Transverse colon (tissue), 4 donors: ENCODE results near the gene ACVR1B. TPM values are rescaled to one million over a fixed set of nuclear protein-coding genes. Genes with fewer than 3 reads are reported as not detected.

Experiments
- DNase-seq: peaks from one replicate; pipeline ENCODE4 v3.0.0-alpha.2; 2019
- H3K27ac ChIP-seq, 4 donors: fragments of 200-600 bp; sonication (generic); 2 replicates each; pipeline ENCODE4 v1.5.1; 2016 to 2018; ENCODE audit warnings: inconsistent platforms in 4 of 4
- H3K27me3 ChIP-seq: fragments of 200-600 bp; sonication (generic); 2 replicates; pipeline ENCODE4 v1.5.1; 2017; ENCODE audit warnings: inconsistent platforms
- H3K36me3 ChIP-seq, 4 donors: fragments of 200-600 bp; sonication (generic); 2 replicates each; pipeline ENCODE4 v1.5.1; 2017 to 2019; ENCODE audit warnings: inconsistent platforms in 4 of 4
- H3K4me1 ChIP-seq, 4 donors: fragments of 200-600 bp; sonication (generic); 2 replicates each; pipeline ENCODE4 v1.5.1; 2017 to 2020; ENCODE audit warnings: inconsistent platforms in 4 of 4
- H3K4me3 ChIP-seq, 4 donors: fragments of 200-600 bp; sonication (generic); 1 replicate in 1 of 4; 2 replicates in 3 of 4; pipeline versions ENCODE4 v1.5.1 to v1.6.1; 2017 to 2019; ENCODE audit warnings: inconsistent platforms in 4 of 4
- H3K9me3 ChIP-seq, 2 donors: fragments of 200-600 bp; sonication (generic); 2 replicates each; pipeline ENCODE4 v1.5.1; 2017 to 2019; ENCODE audit warnings: inconsistent platforms in 2 of 2
- EP300 ChIP-seq: sonication (generic); formaldehyde crosslinking; IDR thresholded peaks from one replicate; pipeline ENCODE4 v1.6.1; 2017; ENCODE audit warnings: antibody characterized with exemption, low read depth
- POLR2A ChIP-seq: fragments of 450-650 bp; IDR thresholded peaks from one replicate; pipeline ENCODE4 v1.6.1; 2016; ENCODE audit warnings: antibody characterized with exemption, mild to moderate bottlenecking, moderate library complexity
- POLR2AphosphoS5 ChIP-seq, 3 donors: sonication (generic); formaldehyde crosslinking; IDR thresholded peaks; one replicate each; pipeline ENCODE4 v1.6.1; 2016; ENCODE audit warnings: antibody characterized with exemption in 3 of 3
- WGBS, 2 donors: methylation state at CpG; one replicate each; pipeline ENCODE4 v1.1.5; 2018; ENCODE audit warnings: low coverage in 1 of 2; 5-methylcytosine and 5-hydroxymethylcytosine counted together
- in situ Hi-C, 4 donors: fragments of 200-750 bp; cut with MboI; loops; one replicate each; pipeline versions ENCODE4 v1.15.0 to v1.15.1; 2017; ENCODE audit warnings: low sequenced_read_pairs in 3 of 4, low pct_ligation_motif_present in 1 of 4, low pct_unique_long_range_greater_than_20kb in 1 of 4
- intact Hi-C: fragments of 100-400 bp; cut with DNase I; formaldehyde crosslinking; loops from one replicate; pipeline ENCODE4 v1.15.1; 2023; ENCODE audit warnings: low total_unique reads
- total RNA-seq, 4 donors: library from RNA; depleted of rRNA; stranded (reverse); fragments of >200 nt; gene quantifications; one replicate each; pipeline ENCODE4 v1.1.0, GENCODE V29; 2016
- TF ChIP-seq, protein P1 (sequence below), 5 experiments: fragments of 200-600 bp in 3 of 5; fragments of 450-650 bp in 2 of 5; sonication (generic) in 3 of 5; IDR thresholded peaks; 1 replicate in 2 of 5; 2 replicates in 3 of 5; pipeline ENCODE4 v1.5.1; 2016 to 2017; ENCODE audit warnings: antibody characterized with exemption in 5 of 5, inconsistent platforms in 3 of 5, mild to moderate bottlenecking in 2 of 5, moderate library complexity in 1 of 5

ACVR1B gene
- total RNA-seq, 4 donors from 2014 or later = 22.5 to 96.9 (median 68.7) TPM

DNA sequence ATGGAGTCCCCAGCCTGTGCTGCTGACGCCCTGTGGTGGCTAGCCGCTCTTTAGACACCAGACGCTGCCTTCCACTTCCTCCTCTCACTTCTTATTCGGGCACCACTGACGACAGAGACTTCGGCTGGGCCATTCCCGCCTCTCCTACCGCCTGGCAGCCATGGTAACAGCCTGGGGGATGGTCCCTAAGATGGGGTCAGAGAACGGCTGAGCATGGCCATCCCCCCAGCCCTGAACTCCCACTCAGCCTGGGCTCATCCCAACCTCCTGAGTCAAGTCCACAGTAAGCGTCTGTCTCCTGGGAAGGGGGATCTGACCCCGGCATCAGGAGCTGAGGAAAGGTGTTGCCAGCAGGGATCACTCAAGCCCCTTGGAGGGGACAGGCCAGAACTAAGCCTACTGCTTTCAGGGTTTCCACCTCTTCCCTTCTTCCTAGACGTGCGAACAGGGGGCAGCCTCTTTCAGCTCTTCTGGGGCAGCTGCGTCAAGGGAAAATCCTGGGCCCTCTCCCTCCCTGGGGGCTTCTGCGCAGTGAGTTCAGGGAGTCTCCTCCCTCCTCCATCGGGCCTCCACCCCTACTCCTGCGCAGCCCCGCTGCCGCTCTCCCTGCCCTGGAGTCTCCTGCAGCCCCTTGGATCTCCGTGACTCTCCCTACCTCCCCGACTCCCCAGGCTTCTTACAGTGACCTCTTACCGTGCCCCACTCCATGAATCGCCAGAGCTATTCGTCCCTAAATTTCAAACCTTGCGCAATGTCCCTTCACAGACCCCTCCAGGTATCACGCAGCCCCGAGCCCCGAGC lies 54.6 kb downstream of the ACVR1B start:
- Histone ChIP-seq H3K4me1 (peaks cover 0 to 36% (median 19%) of the 10 kb centered on the region in 4 donors), H3K36me3 (no peaks in the 10 kb centered on the region), H3K27me3 (peaks cover 30% of the 10 kb centered on the region), H3K27ac (peak overlapping the region; percentile 10 to 91 (median 80)), H3K9me3 (no peaks in the 10 kb centered on the region), H3K4me3 (peak overlapping the region in 3 of 4 donors; percentile 30 to 70 (median 58))
- TF ChIP-seq, protein P1, sequence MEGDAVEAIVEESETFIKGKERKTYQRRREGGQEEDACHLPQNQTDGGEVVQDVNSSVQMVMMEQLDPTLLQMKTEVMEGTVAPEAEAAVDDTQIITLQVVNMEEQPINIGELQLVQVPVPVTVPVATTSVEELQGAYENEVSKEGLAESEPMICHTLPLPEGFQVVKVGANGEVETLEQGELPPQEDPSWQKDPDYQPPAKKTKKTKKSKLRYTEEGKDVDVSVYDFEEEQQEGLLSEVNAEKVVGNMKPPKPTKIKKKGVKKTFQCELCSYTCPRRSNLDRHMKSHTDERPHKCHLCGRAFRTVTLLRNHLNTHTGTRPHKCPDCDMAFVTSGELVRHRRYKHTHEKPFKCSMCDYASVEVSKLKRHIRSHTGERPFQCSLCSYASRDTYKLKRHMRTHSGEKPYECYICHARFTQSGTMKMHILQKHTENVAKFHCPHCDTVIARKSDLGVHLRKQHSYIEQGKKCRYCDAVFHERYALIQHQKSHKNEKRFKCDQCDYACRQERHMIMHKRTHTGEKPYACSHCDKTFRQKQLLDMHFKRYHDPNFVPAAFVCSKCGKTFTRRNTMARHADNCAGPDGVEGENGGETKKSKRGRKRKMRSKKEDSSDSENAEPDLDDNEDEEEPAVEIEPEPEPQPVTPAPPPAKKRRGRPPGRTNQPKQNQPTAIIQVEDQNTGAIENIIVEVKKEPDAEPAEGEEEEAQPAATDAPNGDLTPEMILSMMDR (IDR thresholded peaks at IDR 0.05) = no peak
- TF ChIP-seq EP300 (no peak), POLR2AphosphoS5 (IDR thresholded peaks at IDR 0.05) (peak in 1 of 3 donors; percentile 53), POLR2A (peak; percentile 12)
- 0 to 34% methylated on average over 5 to 28 of the region's 28 CpGs for WGBS, 2 donors
- in situ Hi-C loops (no loop called here), intact Hi-C loops (loop anchor here (2.0 kb wide), 1 partner anchor 17 kb away; no protein-coding TSS in a partner anchor)
- peak; percentile 75 for DNase-seq

GRCh38 chr12:52006726-52007157 lies 55.2 kb downstream of the ACVR1B start, which contains the start of gene TAMALIN:
TSS of gene TAMALIN (plus strand) at chr12:52006946. CDS start at chr12:52007020, 74 bp downstream.
- in situ Hi-C loops = no loop called here
- Histone ChIP-seq H3K27me3 (peaks cover 30% of the 10 kb centered on the region), H3K4me1 (peaks cover 0 to 36% (median 19%) of the 10 kb centered on the region in 4 donors), H3K4me3 (peak within 1 kb of the TSS; percentile 30 to 82 (median 64)), H3K36me3 (no peaks in the 10 kb centered on the region), H3K9me3 (no peaks in the 10 kb centered on the region), H3K27ac (peak within 1 kb of the TSS; percentile 78 to 91 (median 82))
- TF ChIP-seq, protein P1 (IDR thresholded peaks at IDR 0.05) = no peak
- TF ChIP-seq POLR2AphosphoS5 (IDR thresholded peaks at IDR 0.05) (peak; percentile 79 to 91 (median 90)), EP300 (no peak), POLR2A (peak; percentile 79)
- intact Hi-C loops = no loop called here
- peak; percentile 79 for DNase-seq
- 0% methylated on average over 28 of the region's 60 CpGs; no CpG with 5 or more reads in 1 of the 2 donors for WGBS, 2 donors

DNA sequence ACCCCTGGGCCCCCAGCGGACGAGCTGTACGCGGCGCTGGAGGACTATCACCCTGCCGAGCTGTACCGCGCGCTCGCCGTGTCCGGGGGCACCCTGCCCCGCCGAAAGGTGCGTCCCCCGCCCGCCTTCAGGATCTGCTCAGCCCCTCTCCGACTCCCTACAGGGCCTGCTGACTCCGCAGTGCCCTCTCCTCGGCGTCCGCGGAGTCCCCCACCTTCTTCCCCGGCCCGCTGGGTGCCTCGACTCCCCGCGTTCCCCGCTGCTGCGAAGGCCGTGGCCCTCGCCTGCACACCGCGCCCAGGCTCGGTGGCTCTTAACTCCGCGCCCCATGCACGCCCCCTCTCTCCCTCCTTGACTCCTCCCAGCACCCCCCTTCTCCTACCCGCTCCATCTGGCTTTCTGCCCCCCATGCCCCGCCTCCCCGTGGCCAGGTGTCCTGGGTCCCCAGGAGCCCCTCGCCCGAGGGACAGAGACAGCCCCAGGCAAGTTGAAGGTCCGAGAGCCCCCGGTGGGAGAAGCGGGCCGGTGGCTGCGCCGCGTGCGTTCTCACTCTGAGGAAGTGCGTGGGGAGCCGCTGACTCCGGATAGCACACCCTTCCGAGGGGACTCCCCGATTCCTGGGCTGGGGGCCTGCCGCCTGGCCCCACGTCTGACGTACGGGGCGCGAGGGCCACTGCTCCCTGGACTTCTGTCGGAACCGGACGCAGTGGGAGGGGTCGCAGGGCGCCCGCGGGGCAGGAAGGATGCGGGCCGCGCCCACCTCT lies 55.8 kb downstream of the ACVR1B start:
- Histone ChIP-seq H3K27me3 (peaks cover 30% of the 10 kb centered on the region), H3K9me3 (no peaks in the 10 kb centered on the region), H3K4me3 (peak overlapping the region; percentile 30 to 82 (median 64)), H3K27ac (peak overlapping the region; percentile 78 to 91 (median 82)), H3K4me1 (peaks cover 0 to 36% (median 19%) of the 10 kb centered on the region in 4 donors), H3K36me3 (no peaks in the 10 kb centered on the region)
- no peak for TF ChIP-seq EP300
- peak; percentile 7 for TF ChIP-seq POLR2A
- peak in 2 of 3 donors; percentile 4 to 31 for TF ChIP-seq POLR2AphosphoS5 (IDR thresholded peaks at IDR 0.05)
- peak; percentile 50 for DNase-seq
- in situ Hi-C loops = no loop called here
- WGBS, 2 donors = 14% methylated on average over 47 of the region's 72 CpGs; no CpG with 5 or more reads in 1 of the 2 donors
- intact Hi-C loops = no loop called here

DNA sequence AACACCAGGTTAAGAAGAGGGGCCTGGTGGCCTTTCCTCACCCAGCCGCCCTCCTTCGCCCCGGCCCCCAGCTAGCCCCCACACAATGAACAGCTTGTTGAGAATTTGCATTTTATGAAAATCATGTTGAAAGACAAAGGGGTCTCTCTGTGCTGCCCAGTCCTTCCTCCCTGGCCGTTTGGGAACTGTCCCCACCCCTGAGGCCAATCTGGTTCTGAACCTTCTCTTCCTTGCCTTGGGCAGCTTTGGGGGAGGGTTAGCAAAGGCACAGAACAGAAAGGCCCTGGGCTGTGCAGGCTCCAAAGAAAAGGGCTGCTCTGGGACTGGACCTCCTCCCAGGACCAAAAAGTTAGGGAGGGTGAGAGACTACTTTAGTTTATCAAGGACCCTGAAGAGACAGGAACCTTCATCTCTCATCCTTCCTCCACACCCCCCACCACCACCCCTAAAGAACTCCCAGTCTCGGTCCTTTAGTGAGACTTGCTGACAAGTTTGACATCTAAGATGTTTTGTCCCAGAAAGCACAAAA lies 56.5 kb downstream of the ACVR1B start:
- Histone ChIP-seq H3K36me3 (no peaks in the 10 kb centered on the region), H3K4me1 (peaks cover 0 to 36% (median 19%) of the 10 kb centered on the region in 4 donors), H3K4me3 (peak overlapping the region; percentile 30 to 82 (median 64)), H3K27ac (peak overlapping the region; percentile 78 to 91 (median 82)), H3K9me3 (no peaks in the 10 kb centered on the region), H3K27me3 (peaks cover 30% of the 10 kb centered on the region)
- intact Hi-C loops = no loop called here
- 46 to 73% methylated on average over 3 to 5 of the region's 5 CpGs for WGBS, 2 donors
- in situ Hi-C loops = no loop called here
- no peak for DNase-seq
- TF ChIP-seq POLR2AphosphoS5 (IDR thresholded peaks at IDR 0.05) = no peak
- TF ChIP-seq, protein P1 (IDR thresholded peaks at IDR 0.05) = no peak
- no peak for TF ChIP-seq POLR2A
